ENCODE results near the gene ADAMTS6.

- TF ChIP-seq CTCF (IDR thresholded peaks at IDR 0.05; ENCODE audit: insufficient read depth, low read length, poor library complexity, severe bottlenecking) (no peak), EZH2phosphoT487 (conservative IDR thresholded peaks at IDR 0.05; ENCODE audit: low read length) (no peak)
Observed at GRCh38 chr5:65105301-65105700, 376.4 kb downstream of the ADAMTS6 start.

All from SU-DHL-6 (cell line).